Stimulated activated CD4-positive, alpha-beta T cell treated with anti-CD3 and anti-CD28 coated beads, Interleukin-15, amount 100 ng/mL, for 1 hour (primary cell): ENCODE measurements around the gene TNPO3.

Experiments
- DNase-seq, 2 donors: peaks; one replicate each; pipeline ENCODE4 v3.0.0-alpha.2; 2020; ENCODE audit warnings: low read depth in 1 of 2, low spot score in 1 of 2

Gene TNPO3

GRCh38 chr7:128910569-128910945 lies 144.4 kb downstream of the TNPO3 start, which contains the start of gene KCP:
KCP (minus strand) TSS chr7:128910709; CDS start chr7:128910676, 33 bp downstream.
- DNase-seq, result no peak

GRCh38 chr7:128909625-128910568 lies 145.0 kb downstream of the TNPO3 start:
- DNase-seq, result no peak

GRCh38 chr7:128908750-128909624 lies 145.9 kb downstream of the TNPO3 start:
- DNase-seq, result no peak

GRCh38 chr7:128906766-128907559 lies 147.9 kb downstream of the TNPO3 start:
- DNase-seq, result no peak

- DNase-seq, result no peak
Observed at GRCh38 chr7:128906001-128906765, 148.7 kb downstream of the TNPO3 start.

GRCh38 chr7:128904381-128905197 lies 150.3 kb downstream of the TNPO3 start:
- no peak for DNase-seq
